Measurements from ENCODE around the gene KANSL1L.

The KANSL1L gene

GRCh38 chr2:210055825-210056224, 115.4 kb downstream of the KANSL1L start:
- no peak for DNase-seq

GRCh38 chr2:210054696-210055095, 116.5 kb downstream of the KANSL1L start:
- no peak for DNase-seq

GRCh38 chr2:210050885-210051284, 120.3 kb downstream of the KANSL1L start:
- DNase-seq = no peak

- no peak for DNase-seq
Measured at GRCh38 chr2:210049831-210050230, 121.4 kb downstream of the KANSL1L start.

- no peak for DNase-seq
Measured at GRCh38 chr2:210046851-210047500, 124.2 kb downstream of the KANSL1L start.

- DNase-seq = no peak
Measured at GRCh38 chr2:210038078-210038477, 133.1 kb downstream of the KANSL1L start.

- no peak for DNase-seq
Measured at GRCh38 chr2:210035679-210036078, 135.5 kb downstream of the KANSL1L start.

- DNase-seq = no peak
Measured at GRCh38 chr2:210034087-210034683, 137.0 kb downstream of the KANSL1L start.

- no peak for DNase-seq
Measured at GRCh38 chr2:210028178-210028577, 143.0 kb downstream of the KANSL1L start.

- DNase-seq = no peak
Measured at GRCh38 chr2:210027608-210028007, 143.6 kb downstream of the KANSL1L start.

GRCh38 chr2:210022824-210023223, 148.4 kb downstream of the KANSL1L start:
- no peak for DNase-seq

- no peak for DNase-seq
Measured at GRCh38 chr2:210020138-210020537, 151.1 kb downstream of the KANSL1L start.

GRCh38 chr2:210009896-210010295, 161.3 kb downstream of the KANSL1L start:
- DNase-seq = no peak

- no peak for DNase-seq
Measured at GRCh38 chr2:210009126-210009525, 162.1 kb downstream of the KANSL1L start.

GRCh38 chr2:210007895-210008294, 163.3 kb downstream of the KANSL1L start:
- no peak for DNase-seq

GRCh38 chr2:210004881-210005280, 166.3 kb downstream of the KANSL1L start:
- DNase-seq = no peak

GRCh38 chr2:210003359-210003758, 167.8 kb downstream of the KANSL1L start:
- no peak for DNase-seq

GRCh38 chr2:210002158-210003157, 168.8 kb downstream of the KANSL1L start, which contains the start of gene RPE:
TSS of gene RPE (plus strand) at chr2:210002638. CDS start at chr2:210002662, 24 bp downstream.
- DNase-seq = peak; percentile 95

- DNase-seq = no peak
Measured at GRCh38 chr2:210000464-210001324, 170.5 kb downstream of the KANSL1L start.

- no peak for DNase-seq
Measured at GRCh38 chr2:209998596-209998995, 172.6 kb downstream of the KANSL1L start.

GRCh38 chr2:209993968-209994367, 177.2 kb downstream of the KANSL1L start:
- DNase-seq = no peak

- DNase-seq = no peak
Measured at GRCh38 chr2:209990838-209991237, 180.4 kb downstream of the KANSL1L start.
